GDM1 (cell line): ENCODE results near the gene ABI2.

Source experiments
- DNase-seq: peaks from one replicate; lab custom pipeline; 2025; lab: John Stamatoyannopoulos, UW

The ABI2 gene

DNA sequence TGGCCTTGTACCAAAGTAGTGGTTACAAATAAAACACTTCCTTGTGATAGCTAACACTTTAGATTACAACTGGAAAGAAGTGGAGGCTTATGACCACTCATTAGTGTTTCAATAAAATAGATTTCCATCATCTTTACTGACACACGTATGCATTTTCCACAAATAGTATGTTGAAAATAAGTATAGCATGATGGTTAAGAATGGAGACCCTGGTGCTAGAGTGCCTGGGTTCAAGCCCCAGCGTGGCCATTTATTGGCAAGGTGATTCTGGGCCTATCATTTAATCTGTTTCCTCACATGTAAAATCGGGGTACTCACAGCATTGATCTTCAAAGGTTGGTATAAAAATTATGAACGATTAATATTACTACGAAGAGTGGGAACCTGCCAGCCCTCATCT is 152.4 kb downstream of the ABI2 start:
- DNase-seq, result no peak

DNA sequence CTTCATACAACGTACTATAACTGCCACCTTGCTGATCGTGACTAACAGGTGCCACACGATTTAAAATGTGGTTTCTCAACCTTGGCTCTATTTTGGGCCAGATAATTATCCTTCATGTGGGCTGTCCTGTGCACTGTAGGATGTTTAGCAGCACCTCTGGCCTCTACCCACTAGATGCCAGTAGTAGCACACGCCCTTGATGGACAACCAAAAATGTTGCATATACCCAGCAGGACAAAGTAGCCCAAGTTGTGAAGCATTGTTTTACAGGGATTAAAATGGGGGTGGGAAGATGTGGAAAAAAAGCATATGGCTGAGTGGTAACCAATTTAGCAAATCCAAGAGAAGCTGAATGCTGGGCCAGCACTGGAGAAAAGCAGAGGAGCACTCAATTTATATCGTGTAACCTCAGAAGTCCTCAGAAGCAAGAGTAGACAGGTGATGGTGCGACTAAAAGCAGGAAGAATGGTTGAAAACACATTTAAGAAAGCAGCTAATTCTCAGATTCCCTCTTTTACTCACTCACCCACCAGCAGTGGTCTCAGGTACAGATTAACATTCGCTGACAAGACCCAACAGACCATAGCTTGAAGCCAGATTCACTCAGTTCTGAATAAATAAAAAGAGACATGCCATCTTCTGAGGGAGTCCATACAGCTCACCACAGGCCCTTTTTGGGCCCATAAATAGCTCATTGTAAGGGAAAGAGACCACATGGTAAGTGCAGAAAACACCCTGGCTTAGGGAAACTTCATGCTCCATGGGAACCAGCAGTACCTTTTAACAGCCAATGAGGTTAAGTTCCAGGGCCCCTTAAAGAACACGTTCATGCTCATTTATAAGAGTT is 156.3 kb downstream of the ABI2 start:
- peak; percentile 9 for DNase-seq

DNA sequence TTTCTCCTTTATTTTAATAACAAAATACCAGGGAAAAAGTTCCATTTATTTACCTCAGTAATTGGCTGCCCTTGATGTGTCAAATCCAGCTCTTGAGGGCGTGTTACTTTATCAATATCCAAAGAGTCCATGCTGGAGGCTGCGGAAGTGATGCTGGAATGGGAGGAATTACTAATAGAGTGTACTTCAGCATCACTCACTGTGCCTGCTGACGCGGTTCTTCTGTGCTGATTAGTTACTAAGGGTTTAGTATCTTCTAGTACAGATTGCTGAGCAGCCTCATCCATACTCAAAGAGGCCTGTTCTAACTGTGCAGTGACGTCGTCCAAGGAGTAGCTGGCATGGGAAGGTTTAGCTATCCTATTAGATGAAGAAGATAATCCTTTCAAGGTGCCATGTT is 161.3 kb downstream of the ABI2 start:
- DNase-seq, result no peak

DNA sequence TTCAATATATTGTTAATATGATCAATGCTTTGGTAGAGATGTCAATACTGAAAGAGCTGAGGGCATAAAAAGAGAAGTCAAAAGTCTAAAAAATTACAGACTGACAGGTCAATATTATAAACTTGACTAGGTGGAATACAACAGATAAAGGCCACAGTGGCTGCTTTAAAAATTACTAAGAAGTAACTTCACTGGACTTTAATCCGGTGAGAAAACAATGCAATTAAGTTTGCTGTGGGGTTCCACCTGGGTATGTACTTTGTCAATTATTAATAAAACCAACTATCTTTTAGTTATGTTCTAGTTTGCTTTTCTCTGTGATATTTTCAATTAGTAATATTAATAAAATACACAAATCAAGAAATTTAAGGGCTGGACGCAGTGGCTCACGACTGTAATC is 162.2 kb downstream of the ABI2 start:
- DNase-seq, result no peak

DNA sequence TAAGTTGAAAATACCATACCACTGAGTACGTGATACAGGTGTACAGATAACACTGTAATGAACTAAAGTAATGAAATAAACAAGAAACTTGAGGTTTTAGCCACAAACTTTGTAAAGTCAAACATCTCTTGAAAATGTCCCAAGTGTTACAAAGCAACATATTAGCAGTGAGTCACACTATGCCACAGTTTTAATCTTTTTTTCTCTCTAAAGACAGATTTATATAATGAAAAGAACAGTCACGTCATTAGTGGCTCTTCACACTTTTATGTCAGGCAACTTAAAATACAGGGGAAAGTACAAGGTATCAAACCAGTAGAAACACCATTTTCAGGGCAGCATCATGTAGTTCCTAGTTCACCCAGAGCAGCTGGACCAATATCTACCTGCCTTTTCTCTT is 164.8 kb downstream of the ABI2 start:
- no peak for DNase-seq
